HCT116 (cell line): ENCODE results near the gene DENND11. TPM values are rescaled to one million over a fixed set of nuclear protein-coding genes. Genes with fewer than 3 reads are reported as not detected.

Experiments used
- ATAC-seq: fragments of 200-7000 bp; cut with Tn5 transposase; 2 replicates; pipeline ENCODE4 v1.9.1; 2020; ENCODE audit warnings: mild to moderate bottlenecking, moderate library complexity
- BruUV-seq: library from RNA; stranded (reverse); fragments of 400-500 nt; replicated peaks from 2 replicates; lab custom pipeline; 2021; lab: Mats Ljungman, UMichigan
- CTCF ChIA-PET: fragments of 300-600 bp; sonication (Branson Sonifier 250); formaldehyde crosslinking; loops from one replicate; lab custom pipeline; 2021; ENCODE audit warnings: antibody characterized with exemption; lab: Charles Lee
- POLR2A ChIA-PET: fragments of 300-600, 350-600 bp; sonication (Branson Sonifier 250); formaldehyde crosslinking; loops from one replicate; lab custom pipeline; 2021; ENCODE audit warnings: antibody characterized with exemption; lab: Charles Lee
- RAD21 ChIA-PET, 2 experiments: fragments of 300-600 bp; sonication (Branson Sonifier 250); formaldehyde crosslinking; loops; one replicate each; lab custom pipeline; 2023; ENCODE audit warnings: low total read pairs in 2 of 2; ENCODE audit not compliant: uncharacterized antibody in 2 of 2, unreplicated experiment in 2 of 2, low non-redundant PET in 1 of 2; lab: Charles Lee
- DNase-seq: peaks from one replicate; pipeline ENCODE4 v3.0.0-alpha.2; 2010; ENCODE audit warnings: low read depth, low spot score
- H2AFZ ChIP-seq: fragments of 200-600 bp; shearing (Covaris generic), sonication (generic); 2 replicates; pipeline ENCODE4 v1.6.1; 2017; ENCODE audit warnings: low read depth, mixed run types, mixed read lengths, antibody characterized with exemption, low read length; ENCODE audit not compliant: poor library complexity, severe bottlenecking
- H3K27ac ChIP-seq: 2 replicates; pipeline ENCODE4 v1.5.1; 2012; ENCODE audit warnings: low read depth, low read length
- H3K27me3 ChIP-seq: fragments of 200-600 bp; sonication (generic); 2 replicates; pipeline ENCODE4 v1.6.1; 2016; ENCODE audit warnings: mixed run types, low read length, mixed read lengths; ENCODE audit not compliant: insufficient read depth
- H3K36me3 ChIP-seq, 2 experiments: fragments of 200-500 bp in 1 of 2; fragments of 200-600 bp in 1 of 2; sonication (Bioruptor generic) in 1 of 2; sonication (generic) in 1 of 2; 2 replicates each; pipeline versions ENCODE4 v1.5.1 to v1.6.1; 2014 to 2016; ENCODE audit warnings: low read length in 2 of 2, inconsistent platforms in 1 of 2, mixed read lengths in 1 of 2, mixed run types in 1 of 2; ENCODE audit not compliant: insufficient read depth in 2 of 2, control insufficient read depth in 1 of 2
- H3K4me1 ChIP-seq, 2 experiments: fragments of 200-600 bp in 1 of 2; sonication (generic) in 1 of 2; 2 replicates each; pipeline versions ENCODE4 v1.5.1 to v1.6.1; 2012 to 2017; ENCODE audit warnings: low read length in 2 of 2, inconsistent platforms in 1 of 2, mild to moderate bottlenecking in 1 of 2, mixed read lengths in 1 of 2, mixed run types in 1 of 2, moderate library complexity in 1 of 2; ENCODE audit not compliant: insufficient read depth in 2 of 2, control insufficient read depth in 1 of 2
- H3K4me2 ChIP-seq: fragments of 200-600 bp; sonication (generic); 2 replicates; pipeline ENCODE4 v1.6.1; 2017; ENCODE audit warnings: mixed run types, low read length, mixed read lengths
- H3K4me3 ChIP-seq, 2 experiments: fragments of 200-600 bp in 1 of 2; sonication (generic) in 1 of 2; replicated peaks in 1 of 2; 2 replicates each; pipeline ENCODE4 v1.5.1; 2011 to 2016; ENCODE audit warnings: low read length in 2 of 2, control low read depth in 1 of 2, low read depth in 1 of 2, mild to moderate bottlenecking in 1 of 2, mixed read lengths in 1 of 2, mixed run types in 1 of 2
- H3K79me2 ChIP-seq: fragments of 200-600 bp; sonication (generic); 2 replicates; pipeline ENCODE4 v1.6.1; 2017; ENCODE audit warnings: mild to moderate bottlenecking, mixed run types, low read length, moderate library complexity, mixed read lengths; ENCODE audit not compliant: insufficient read depth
- H3K9ac ChIP-seq: fragments of 200-600 bp; sonication (generic); 2 replicates; pipeline ENCODE4 v1.6.1; 2016; ENCODE audit warnings: low read length, mixed read lengths
- H3K9me2 ChIP-seq: fragments of 200-600 bp; sonication (generic), shearing (Covaris generic); 2 replicates; pipeline ENCODE4 v1.6.1; 2017; ENCODE audit warnings: mixed run types, mild to moderate bottlenecking, moderate library complexity; ENCODE audit not compliant: insufficient read depth
- H3K9me3 ChIP-seq, 2 experiments: fragments of 200-500 bp in 1 of 2; fragments of 200-600 bp in 1 of 2; sonication (Bioruptor generic) in 1 of 2; sonication (generic) in 1 of 2; 2 replicates each; pipeline ENCODE4 v1.6.1; 2014 to 2017; ENCODE audit warnings: low read length in 2 of 2, mixed read lengths in 2 of 2, inconsistent platforms in 1 of 2, low read depth in 1 of 2, mild to moderate bottlenecking in 1 of 2, mixed run types in 1 of 2, moderate library complexity in 1 of 2; ENCODE audit not compliant: control insufficient read depth in 1 of 2, insufficient read depth in 1 of 2
- H4K20me1 ChIP-seq: fragments of 200-600 bp; sonication (generic), shearing (Covaris generic); 2 replicates; pipeline ENCODE4 v1.6.1; 2017; ENCODE audit warnings: mixed run types, mild to moderate bottlenecking, moderate library complexity; ENCODE audit not compliant: insufficient read depth
- ATF3 ChIP-seq: IDR thresholded peaks from 2 replicates; pipeline ENCODE4 v1.6.1; 2012
- CBX3 ChIP-seq: IDR thresholded peaks from 2 replicates; pipeline ENCODE4 v1.6.1; 2012; ENCODE audit warnings: low read depth
- CEBPB ChIP-seq: IDR thresholded peaks from 2 replicates; pipeline ENCODE4 v1.6.1; 2012; ENCODE audit warnings: low read depth
- CTCF ChIP-seq, 3 experiments: fragments of 200-600 bp in 1 of 3; sonication (generic) in 1 of 3; IDR thresholded peaks in 2 of 3; conservative IDR thresholded peaks in 1 of 3; 2 replicates each; pipeline ENCODE4 v1.5.1; 2012 to 2017; ENCODE audit warnings: low read depth in 2 of 3, low read length in 2 of 3, antibody characterized with exemption in 1 of 3, borderline replicate concordance in 1 of 3, control low read depth in 1 of 3, mild to moderate bottlenecking in 1 of 3, mixed read lengths in 1 of 3, mixed run types in 1 of 3, moderate library complexity in 1 of 3; ENCODE audit not compliant: insufficient read depth in 1 of 3
- EGR1 ChIP-seq: IDR thresholded peaks from 2 replicates; pipeline ENCODE4 v1.6.1; 2012; ENCODE audit warnings: low read depth
- EZH2 ChIP-seq: fragments of 200-600 bp; sonication (generic); IDR thresholded peaks from 2 replicates; pipeline ENCODE4 v1.6.1; 2017; ENCODE audit warnings: antibody characterized with exemption, mixed run types
- EZH2phosphoT487 ChIP-seq: fragments of 200-600 bp; IDR thresholded peaks from 2 replicates; pipeline ENCODE4 v1.6.1; 2018; ENCODE audit warnings: antibody characterized with exemption, borderline replicate concordance
- FOSL1 ChIP-seq: IDR thresholded peaks from 2 replicates; pipeline ENCODE4 v1.6.1; 2012; ENCODE audit warnings: low read depth
- JUND ChIP-seq: IDR thresholded peaks from 2 replicates; pipeline ENCODE4 v1.6.1; 2012
- MAX ChIP-seq: IDR thresholded peaks from 2 replicates; pipeline ENCODE4 v1.6.1; 2012
- POLR2AphosphoS5 ChIP-seq: IDR thresholded peaks from 2 replicates; pipeline ENCODE4 v1.6.1; 2011; ENCODE audit warnings: mild to moderate bottlenecking, low read depth, low read length, moderate library complexity
- RAD21 ChIP-seq: IDR thresholded peaks from 2 replicates; pipeline ENCODE4 v1.6.1; 2012; ENCODE audit warnings: low read depth, mild to moderate bottlenecking
- SIN3A ChIP-seq: IDR thresholded peaks from 2 replicates; pipeline ENCODE4 v1.6.1; 2012; ENCODE audit warnings: low read depth
- SP1 ChIP-seq: IDR thresholded peaks from 2 replicates; pipeline ENCODE4 v1.6.1; 2012; ENCODE audit warnings: low read depth
- SRF ChIP-seq: IDR thresholded peaks from 2 replicates; pipeline ENCODE4 v1.6.1; 2012; ENCODE audit warnings: low read depth
- TCF7L2 ChIP-seq: IDR thresholded peaks from 2 replicates; pipeline ENCODE4 v1.7.0; 2011; ENCODE audit warnings: borderline replicate concordance, inconsistent platforms; ENCODE audit not compliant: insufficient read depth, insufficient read length; ENCODE audit errors: extremely low read depth
- YY1 ChIP-seq: IDR thresholded peaks from 2 replicates; pipeline ENCODE4 v1.6.1; 2011; ENCODE audit warnings: low read length, low read depth, moderate library complexity, mild to moderate bottlenecking; ENCODE audit not compliant: insufficient replicate concordance; ENCODE audit errors: extremely low read depth
- ZFX ChIP-seq: fragments of 450-650 bp; IDR thresholded peaks from 2 replicates; pipeline ENCODE4 v1.6.1; 2017
- ZNF274 ChIP-seq: fragments of 200-500 bp; sonication (Bioruptor generic); IDR thresholded peaks from 2 replicates; pipeline ENCODE4 v1.6.1; 2014; ENCODE audit warnings: mild to moderate bottlenecking, low read depth, low read length, inconsistent platforms
- intact Hi-C: fragments of 100-400 bp; cut with micrococcal nuclease; formaldehyde crosslinking; loops from 2 replicates; pipeline ENCODE4 v1.10.0; 2022
- total RNA-seq: library from RNA; stranded (reverse); gene quantifications from one replicate; pipeline ENCODE4 v1.2.1, GENCODE V29; 2021; ENCODE audit not compliant: unreplicated experiment

DENND11 gene
- total RNA-seq, 1 experiment from 2014 or later: 23.4 TPM

- CTCF ChIA-PET: no interaction called here
- POLR2A ChIA-PET: no interaction called here
- DNase-seq (no peak), ATAC-seq (no peak)
- RAD21 ChIA-PET: no interaction called here
- no peak overlapping the region for H3K4me3 ChIP-seq
- no peaks in the 10 kb centered on the region for H3K27me3 ChIP-seq
- no TSS peak for BruUV-seq
- no peaks in the 10 kb centered on the region for H3K36me3 ChIP-seq
- H2AFZ ChIP-seq: no peak overlapping the region
- no peaks in the 10 kb centered on the region for H3K9me2 ChIP-seq
- no peaks in the 10 kb centered on the region for H4K20me1 ChIP-seq
- H3K79me2 ChIP-seq: peaks cover 3% of the 10 kb centered on the region; the same call in 1 of the 2 replicates
- no peaks in the 10 kb centered on the region for H3K9me3 ChIP-seq
- no peak overlapping the region for H3K27ac ChIP-seq
- intact Hi-C loops: no loop called here
- H3K4me1 ChIP-seq: peaks cover 0 to 4% of the 10 kb centered on the region in 2 experiments; a peak in 1 of 4 replicates
- TF ChIP-seq SIN3A: no peak
- TF ChIP-seq ATF3: no peak
- TF ChIP-seq MAX: no peak
- no peak for TF ChIP-seq EZH2phosphoT487
- TF ChIP-seq CEBPB: no peak
- no peak for TF ChIP-seq FOSL1
- TF ChIP-seq SP1: no peak
- TF ChIP-seq TCF7L2: no peak
- TF ChIP-seq CBX3: no peak
- TF ChIP-seq RAD21: no peak
- no peak for TF ChIP-seq ZFX
- TF ChIP-seq POLR2AphosphoS5: no peak
- no peak for TF ChIP-seq ZNF274
- no peak for TF ChIP-seq SRF
- no peak for TF ChIP-seq JUND
- no peak for TF ChIP-seq EZH2
- TF ChIP-seq YY1: no peak
- no peak for TF ChIP-seq EGR1
- no peak for TF ChIP-seq CTCF (IDR thresholded peaks at IDR 0.05 in 2 of 3, conservative IDR thresholded peaks at IDR 0.05 in 1 of 3; ENCODE audit: borderline replicate concordance in 1 of 3, insufficient read depth in 1 of 3, low read depth in 2 of 3, low read length in 2 of 3)
- no peak overlapping the region for H3K4me2 ChIP-seq
- H3K9ac ChIP-seq: no peak overlapping the region
Observed at GRCh38 chr7:141697211-141697871, 4.6 kb downstream of the DENND11 start.
